ENCODE measurements around the gene THAP3. TPM values are rescaled to one million over a fixed set of nuclear protein-coding genes. Genes with fewer than 3 reads are reported as not detected.

The THAP3 gene
- total RNA-seq, 1 experiment from 2014 or later, result 25.0 TPM

DNA sequence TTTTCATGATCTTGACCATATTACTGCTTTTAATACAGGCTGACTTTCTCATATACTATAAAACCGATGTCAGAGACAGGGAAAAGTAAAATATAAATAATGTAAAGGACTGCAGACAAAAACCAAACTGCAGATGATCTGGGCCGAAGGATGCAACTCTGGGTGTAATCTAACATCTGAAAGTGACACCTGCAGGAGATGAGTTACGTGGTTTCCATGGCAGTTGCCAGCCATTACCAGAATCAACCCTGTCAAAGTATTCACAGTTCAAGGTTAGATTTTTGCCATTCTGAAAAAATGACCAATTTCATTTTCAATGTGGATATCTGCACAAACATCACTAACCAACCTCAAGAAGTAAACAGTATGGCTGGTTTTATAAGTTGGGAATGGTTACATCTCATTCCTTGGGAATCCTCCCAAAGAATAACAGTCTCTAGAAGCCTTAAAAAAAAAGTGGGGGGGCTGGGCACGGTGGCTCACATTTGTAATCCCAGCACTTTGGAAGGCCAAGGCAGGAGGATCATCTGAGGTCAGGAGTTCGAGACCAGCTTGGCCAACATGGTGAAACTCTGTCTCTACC is 49.2 kb downstream of the THAP3 start:
- no peak for DNase-seq (ENCODE audit: low read depth)

DNA sequence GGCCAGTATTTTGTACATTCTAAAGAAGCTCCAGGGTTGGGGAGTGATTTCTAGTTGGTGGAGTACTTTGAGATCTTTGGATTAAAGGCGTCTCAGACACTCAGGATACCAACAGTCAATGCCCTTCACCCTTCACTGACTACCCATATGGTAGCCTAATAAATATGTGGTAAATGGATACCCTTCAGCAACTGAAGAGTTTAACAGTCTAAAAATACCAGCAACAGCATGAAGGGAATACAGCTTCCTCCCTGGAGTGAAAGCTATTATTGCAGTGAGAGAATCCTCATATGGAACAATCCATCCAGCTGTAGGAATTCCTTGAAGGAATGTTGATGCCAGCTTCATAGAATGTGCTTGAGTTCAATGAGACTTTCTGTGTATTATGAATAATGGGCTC is 50.1 kb downstream of the THAP3 start:
- no peak for DNase-seq (ENCODE audit: low read depth)

GRCh38 chr1:6675941-6676340 is 51.3 kb downstream of the THAP3 start:
- DNase-seq (ENCODE audit: low read depth), result no peak

Other genes with a start within 250 kb of the THAP3 start
- 41.3 and 42.7 TPM in 2 replicates for gene ACOT7, start 231.1 kb upstream of the THAP3 start, total RNA-seq (2014; rRNA removed)
- 0.06 TPM in 1 of 2 replicates, not detected in the other for gene HES2, start 204.9 kb upstream of the THAP3 start, total RNA-seq (2014; rRNA removed)
- not detected in 2 replicates for gene ESPN, start 200.1 kb upstream of the THAP3 start, total RNA-seq (2014; rRNA removed)
- 0.58 and 0.98 TPM in 2 replicates for gene TNFRSF25, start 158.7 kb upstream of the THAP3 start, total RNA-seq (2014; rRNA removed)
- 1.8 and 2.2 TPM in 2 replicates for gene PLEKHG5, start 133.2 kb upstream of the THAP3 start, total RNA-seq (2014; rRNA removed)
- 21.7 and 26.9 TPM in 2 replicates for gene NOL9, start 70.4 kb upstream of the THAP3 start, total RNA-seq (2014; rRNA removed)
- gene TAS1R1, start 69.6 kb upstream of the THAP3 start, total RNA-seq (2014; rRNA removed), result 1.2 and 2.5 TPM in 2 replicates
- 14.2 and 14.9 TPM in 2 replicates for gene ZBTB48, start 44.9 kb upstream of the THAP3 start, total RNA-seq (2014; rRNA removed)
- 46.8 and 51.2 TPM in 2 replicates for gene KLHL21, start 22.0 kb upstream of the THAP3 start, total RNA-seq (2014; rRNA removed)
- 11.5 and 11.7 TPM in 2 replicates for gene PHF13, start 11.1 kb upstream of the THAP3 start, total RNA-seq (2014; rRNA removed)
- gene DNAJC11, start 76.9 kb downstream of the THAP3 start, total RNA-seq (2014; rRNA removed), result 35.8 and 41.5 TPM in 2 replicates
- 69.0 and 97.2 TPM in 2 replicates for gene CAMTA1, start 160.6 kb downstream of the THAP3 start, total RNA-seq (2014; rRNA removed)

Data from LHCN-M2 (cell line).